A549 (cell line): ENCODE measurements around the gene GAA.

Experiments used
- BHLHE40 ChIP-seq: IDR thresholded peaks from 2 replicates; pipeline ENCODE4 v1.6.1; 2012; ENCODE audit warnings: low read depth, low read length, inconsistent platforms
- CTCF ChIP-seq: fragments of >200 bp; sonication (Bioruptor Twin); formaldehyde crosslinking; IDR thresholded peaks from 3 replicates; pipeline ENCODE4 v1.5.1; 2016
- ELK1 ChIP-seq: fragments of 150-350 bp; IDR thresholded peaks from 2 replicates; pipeline ENCODE4 v1.6.1; 2014; ENCODE audit warnings: low read depth, mild to moderate bottlenecking, low read length
- EP300 ChIP-seq, 2 experiments: fragments of >200 bp; sonication (Bioruptor Twin); formaldehyde crosslinking; IDR thresholded peaks; 2 replicates in 1 of 2; 3 replicates in 1 of 2; pipeline ENCODE4 v1.6.1; 2016 to 2017
- FOSL2 ChIP-seq, 2 experiments: fragments of 450-650 bp in 1 of 2; fragments of >200 bp in 1 of 2; sonication (Bioruptor Twin) in 1 of 2; formaldehyde crosslinking; IDR thresholded peaks; 2 replicates each; pipeline versions ENCODE4 v1.5.0 to v1.6.1; 2016 to 2020; ENCODE audit warnings: mild to moderate bottlenecking in 1 of 2, moderate library complexity in 1 of 2
- HOXA7 ChIP-seq: fragments of 250-450 bp; sonication (Bioruptor Pico); IDR thresholded peaks from 2 replicates; pipeline ENCODE4 v1.5.0; 2020; ENCODE audit warnings: mild to moderate bottlenecking, moderate library complexity
- POLR2A ChIP-seq: IDR thresholded peaks from 2 replicates; pipeline ENCODE4 v1.6.1; 2012; ENCODE audit warnings: mild to moderate bottlenecking, low read length

DNA sequence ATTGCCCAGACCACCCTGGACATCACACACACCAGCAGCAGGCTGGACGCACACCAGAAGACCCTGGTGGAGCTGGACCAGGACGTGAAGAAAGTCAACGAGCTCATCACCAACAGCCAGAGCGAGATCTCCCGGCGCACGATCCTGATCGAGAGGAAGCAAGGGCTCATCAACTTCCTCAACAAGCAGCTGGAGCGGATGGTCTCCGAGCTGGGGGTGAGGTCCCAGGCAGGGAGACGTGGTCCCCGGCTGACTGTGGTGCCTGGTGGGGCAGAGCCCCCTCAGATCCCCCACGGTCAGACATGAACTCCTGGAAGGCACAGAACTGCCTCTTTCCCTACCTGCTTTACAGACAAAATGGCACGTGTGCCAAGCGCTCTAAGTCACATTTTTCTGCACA lies 16.6 kb upstream of the GAA start:
- TF ChIP-seq POLR2A (no peak), CTCF (no peak), HOXA7 (CRISPR knock-in tag) (no peak), FOSL2 (IDR thresholded peaks at IDR 0.05) (no peak), FOSL2 (CRISPR knock-in tag; IDR thresholded peaks at IDR 0.05) (no peak), ELK1 (no peak), BHLHE40 (no peak), EP300 (IDR thresholded peaks at IDR 0.05) (no peak)
